Measurements from ENCODE around the gene INHBC. TPM values are rescaled to one million over a fixed set of nuclear protein-coding genes. Genes with fewer than 3 reads are reported as not detected.

The INHBC gene
- total RNA-seq, 2 experiments from 2014 or later, result 0.20 to 0.33 TPM

DNA sequence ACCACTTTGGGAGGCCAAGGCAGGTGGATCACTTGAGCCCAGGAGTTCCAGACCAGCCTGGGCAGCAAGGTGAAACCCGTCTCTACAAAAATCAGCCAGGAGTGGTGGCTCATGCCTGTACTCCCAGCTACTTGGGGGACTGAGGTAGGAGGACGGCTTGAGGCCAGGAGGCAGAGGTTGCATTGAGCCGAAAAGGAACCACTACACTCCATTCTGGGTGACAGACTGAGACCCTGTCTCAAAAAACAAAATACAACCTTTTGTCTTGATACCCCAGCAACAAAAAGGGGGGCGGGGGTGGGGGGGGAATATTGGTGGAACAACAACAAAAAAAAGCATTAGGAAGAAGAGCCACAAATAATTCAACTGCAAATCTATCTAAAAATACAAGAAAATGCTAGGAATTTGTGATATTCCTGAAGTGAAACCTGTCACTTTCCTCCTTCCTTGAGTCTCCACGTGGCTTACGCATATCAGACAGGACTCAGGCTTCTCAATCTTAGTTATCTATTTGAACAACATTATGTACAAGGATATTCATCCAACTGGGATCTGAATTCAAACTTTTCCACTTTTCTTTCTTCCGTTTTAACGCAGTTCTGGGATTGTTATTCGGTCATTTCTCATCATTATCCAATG lies 5.0 kb upstream of the INHBC start:
- Histone ChIP-seq H3K9me3 (ENCODE audit: control insufficient read depth in 1 of 2, insufficient read depth in 1 of 2, low read length in 2 of 2) (no peaks in the 10 kb centered on the region), H3K36me3 (ENCODE audit: insufficient read depth, low read length) (peaks cover 2% of the 10 kb centered on the region), H3K4me3 (ENCODE audit: low read length) (peak overlapping the region; percentile 70), H3K27ac (ENCODE audit: low read depth in 1 of 2, low read length in 2 of 2) (peak overlapping the region; percentile 82 to 94), H3K27me3 (ENCODE audit: control insufficient read depth in 1 of 2, insufficient read depth in 2 of 2, low read length in 2 of 2) (no peaks in the 10 kb centered on the region), H3K4me1 (ENCODE audit: insufficient read depth, low read length) (peaks cover 20% of the 10 kb centered on the region)
- H3K36me3 Mint-ChIP-seq (ENCODE audit: low read depth), result peaks cover 29% of the 10 kb centered on the region
- TF ChIP-seq, protein P1, sequence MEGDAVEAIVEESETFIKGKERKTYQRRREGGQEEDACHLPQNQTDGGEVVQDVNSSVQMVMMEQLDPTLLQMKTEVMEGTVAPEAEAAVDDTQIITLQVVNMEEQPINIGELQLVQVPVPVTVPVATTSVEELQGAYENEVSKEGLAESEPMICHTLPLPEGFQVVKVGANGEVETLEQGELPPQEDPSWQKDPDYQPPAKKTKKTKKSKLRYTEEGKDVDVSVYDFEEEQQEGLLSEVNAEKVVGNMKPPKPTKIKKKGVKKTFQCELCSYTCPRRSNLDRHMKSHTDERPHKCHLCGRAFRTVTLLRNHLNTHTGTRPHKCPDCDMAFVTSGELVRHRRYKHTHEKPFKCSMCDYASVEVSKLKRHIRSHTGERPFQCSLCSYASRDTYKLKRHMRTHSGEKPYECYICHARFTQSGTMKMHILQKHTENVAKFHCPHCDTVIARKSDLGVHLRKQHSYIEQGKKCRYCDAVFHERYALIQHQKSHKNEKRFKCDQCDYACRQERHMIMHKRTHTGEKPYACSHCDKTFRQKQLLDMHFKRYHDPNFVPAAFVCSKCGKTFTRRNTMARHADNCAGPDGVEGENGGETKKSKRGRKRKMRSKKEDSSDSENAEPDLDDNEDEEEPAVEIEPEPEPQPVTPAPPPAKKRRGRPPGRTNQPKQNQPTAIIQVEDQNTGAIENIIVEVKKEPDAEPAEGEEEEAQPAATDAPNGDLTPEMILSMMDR (IDR thresholded peaks at IDR 0.05), result no peak
- peak overlapping the region; percentile 99 for H3K27ac Mint-ChIP-seq
- H3K4me1 Mint-ChIP-seq (ENCODE audit: low read depth), result peaks cover 46% of the 10 kb centered on the region
- no peaks in the 10 kb centered on the region for H3K9me3 Mint-ChIP-seq
- POLR2A ChIA-PET, result interaction anchor here (0.6 to 1.3 kb wide), 10 partner anchors 9 to 1005 kb away, joined by 3 to 10 read pairs (median 3); partner anchors contain the start of genes DDIT3, GLI1 and INHBE
- CTCF ChIA-PET, result interaction anchor here (1.0 kb wide), 1 partner anchor 29 kb away, joined by 3 read pairs; the partner anchor contains the start of gene GLI1
- ATAC-seq (ENCODE audit: poor library complexity), result no peak
- H3K27me3 Mint-ChIP-seq, result no peaks in the 10 kb centered on the region
- DNase-seq, result no peak
- peak overlapping the region; percentile 99 for H3K4me3 Mint-ChIP-seq
- intact Hi-C loops (cut with DNase I, micrococcal nuclease), result loop anchor here in 1 of 2 experiments (1.0 to 2.0 kb wide), 2 partner anchors 27 to 91 kb away; partner anchors contain the start of gene DDIT3

GRCh38 chr12:57430112-57430930 lies 4.3 kb upstream of the INHBC start:
- Histone ChIP-seq H3K4me1 (ENCODE audit: insufficient read depth, low read length) (peaks cover 27% of the 10 kb centered on the region), H3K36me3 (ENCODE audit: insufficient read depth, low read length) (peaks cover 2% of the 10 kb centered on the region), H3K27ac (ENCODE audit: low read depth in 1 of 2, low read length in 2 of 2) (peak overlapping the region; percentile 82 to 94), H3K4me3 (ENCODE audit: low read length) (peak overlapping the region; percentile 70), H3K27me3 (ENCODE audit: control insufficient read depth in 1 of 2, insufficient read depth in 2 of 2, low read length in 2 of 2) (no peaks in the 10 kb centered on the region), H3K9me3 (ENCODE audit: control insufficient read depth in 1 of 2, insufficient read depth in 1 of 2, low read length in 2 of 2) (no peaks in the 10 kb centered on the region)
- DNase-seq (peak in 8 of 14 experiments; percentile 13 to 54 (median 26)), ATAC-seq (ENCODE audit: poor library complexity) (peak; percentile 50)
- TF ChIP-seq, protein P1 (IDR thresholded peaks at IDR 0.05), result no peak
- Mint-ChIP-seq H3K9me3 (no peaks in the 10 kb centered on the region), H3K27me3 (no peaks in the 10 kb centered on the region), H3K4me1 (ENCODE audit: low read depth) (peaks cover 45% of the 10 kb centered on the region), H3K36me3 (ENCODE audit: low read depth) (peaks cover 27% of the 10 kb centered on the region), H3K4me3 (peak overlapping the region; percentile 99), H3K27ac (peak overlapping the region; percentile 99)
- ChIA-PET POLR2A (interaction anchor here (0.6 to 1.3 kb wide), 10 partner anchors 9 to 1006 kb away, joined by 3 to 10 read pairs (median 3); partner anchors contain the start of genes DDIT3, GLI1 and INHBE), CTCF (interaction anchor here (1.0 to 2.0 kb wide), 2 partner anchors 29 kb away, joined by 3 to 6 read pairs; partner anchors contain the start of gene GLI1)
- intact Hi-C loops (cut with DNase I, micrococcal nuclease), result loop anchor here in 1 of 2 experiments (1.0 kb wide), 1 partner anchor 90 kb away; the partner anchor contains the start of gene DDIT3

- H3K27ac Mint-ChIP-seq, result peak within 1 kb of the TSS; percentile 99
- peak within 1 kb of the TSS; percentile 99 for H3K4me3 Mint-ChIP-seq
- H3K9me3 Mint-ChIP-seq, result no peaks in the 10 kb centered on the region
- ChIA-PET POLR2A (interaction anchor here (1.0 to 1.3 kb wide), 2 partner anchors 21 to 28 kb away, joined by 3 to 7 read pairs; partner anchors contain the start of gene GLI1), CTCF (interaction anchor here (2.0 kb wide), 1 partner anchor 28 kb away, joined by 6 read pairs; the partner anchor contains the start of gene GLI1)
- DNase-seq (peak; percentile 88 to 98 (median 95)), ATAC-seq (ENCODE audit: poor library complexity) (peak; percentile 92)
- peaks cover 41% of the 10 kb centered on the region for H3K4me1 Mint-ChIP-seq (ENCODE audit: low read depth)
- TF ChIP-seq, protein P1 (IDR thresholded peaks at IDR 0.05), result no peak
- peak within 1 kb of the TSS; percentile 70 for H3K4me3 ChIP-seq (ENCODE audit: low read length)
- intact Hi-C loops (cut with DNase I, micrococcal nuclease), result loop anchor here in 1 of 2 experiments (1.0 kb wide), 1 partner anchor 89 kb away; the partner anchor contains the start of gene DDIT3
- no peaks in the 10 kb centered on the region for H3K9me3 ChIP-seq (ENCODE audit: control insufficient read depth in 1 of 2, insufficient read depth in 1 of 2, low read length in 2 of 2)
- no peaks in the 10 kb centered on the region for H3K36me3 ChIP-seq (ENCODE audit: insufficient read depth, low read length)
- peaks cover 29% of the 10 kb centered on the region for H3K4me1 ChIP-seq (ENCODE audit: insufficient read depth, low read length)
- peaks cover 21% of the 10 kb centered on the region for H3K36me3 Mint-ChIP-seq (ENCODE audit: low read depth)
- H3K27me3 ChIP-seq (ENCODE audit: control insufficient read depth in 1 of 2, insufficient read depth in 2 of 2, low read length in 2 of 2), result no peaks in the 10 kb centered on the region
- H3K27me3 Mint-ChIP-seq, result no peaks in the 10 kb centered on the region
- peak within 1 kb of the TSS; percentile 82 to 94 for H3K27ac ChIP-seq (ENCODE audit: low read depth in 1 of 2, low read length in 2 of 2)
These were observed 3.5 kb upstream of the INHBC start, which contains the start of gene R3HDM2 for GRCh38 chr12:57430931-57431566. TSS of gene R3HDM2 (minus strand) at chr12:57431043. CDS start at chr12:57310428, 120,615 bp downstream.
